ENCODE results near the gene STK32B.
"Not testable (repeated sequence)": the region's sequence is repeated elsewhere in the genome, so short reads cannot be mapped to it uniquely, and the experiment has no call there.

Gene STK32B

GRCh38 chr4:5048721-5049120 is 2.6 kb upstream of the STK32B start:
- no peaks in the 10 kb centered on the region for H3K9me3 ChIP-seq (ENCODE audit: control insufficient read depth, insufficient read depth, low read length)
- H3K36me3 ChIP-seq (ENCODE audit: control insufficient read depth, insufficient read depth, low read length): no peaks in the 10 kb centered on the region
- H3K4me3 ChIP-seq (ENCODE audit: low read depth, low read length): no peak overlapping the region
- peaks cover 2% of the 10 kb centered on the region for H3K4me1 ChIP-seq (ENCODE audit: control insufficient read depth, insufficient read depth, low read length)
- H3K27me3 ChIP-seq (ENCODE audit: control insufficient read depth, insufficient read depth, low read length): peaks cover 28% of the 10 kb centered on the region
- H3K9ac ChIP-seq (ENCODE audit: low read depth, low read length): no peak overlapping the region

GRCh38 chr4:5050520-5051277 is 581 bp upstream of the STK32B start:
- Histone ChIP-seq H3K4me3 (ENCODE audit: low read depth, low read length) (peak overlapping the region; percentile 81), H3K9me3 (ENCODE audit: control insufficient read depth, insufficient read depth, low read length) (no peaks in the 10 kb centered on the region), H3K27me3 (ENCODE audit: control insufficient read depth, insufficient read depth, low read length) (peaks cover 37% of the 10 kb centered on the region), H3K9ac (ENCODE audit: low read depth, low read length) (peak overlapping the region; percentile 60), H3K36me3 (ENCODE audit: control insufficient read depth, insufficient read depth, low read length) (no peaks in the 10 kb centered on the region), H3K4me1 (ENCODE audit: control insufficient read depth, insufficient read depth, low read length) (peaks cover 2% of the 10 kb centered on the region)

- H3K4me3 ChIP-seq (ENCODE audit: low read depth, low read length): peak overlapping the region; percentile 81
- H3K9ac ChIP-seq (ENCODE audit: low read depth, low read length): peak overlapping the region; percentile 12
These were observed 973 bp downstream of the STK32B start for GRCh38 chr4:5052204-5052702.

GRCh38 chr4:5052726-5053425 is 1.6 kb downstream of the STK32B start:
- no peak overlapping the region for H3K9ac ChIP-seq (ENCODE audit: low read depth, low read length)
- H3K36me3 ChIP-seq (ENCODE audit: control insufficient read depth, insufficient read depth, low read length): no peaks in the 10 kb centered on the region
- peaks cover 37% of the 10 kb centered on the region for H3K27me3 ChIP-seq (ENCODE audit: control insufficient read depth, insufficient read depth, low read length)
- peaks cover 2% of the 10 kb centered on the region for H3K4me1 ChIP-seq (ENCODE audit: control insufficient read depth, insufficient read depth, low read length)
- peak overlapping the region; percentile 81 for H3K4me3 ChIP-seq (ENCODE audit: low read depth, low read length)
- no peaks in the 10 kb centered on the region for H3K9me3 ChIP-seq (ENCODE audit: control insufficient read depth, insufficient read depth, low read length)

More at GRCh38 chr4:5052204-5052702, 973 bp downstream of the STK32B start:
- Histone ChIP-seq H3K9me3 (ENCODE audit: control insufficient read depth, insufficient read depth, low read length) (no peaks in the 10 kb centered on the region), H3K27me3 (ENCODE audit: control insufficient read depth, insufficient read depth, low read length) (peaks cover 37% of the 10 kb centered on the region), H3K4me1 (ENCODE audit: control insufficient read depth, insufficient read depth, low read length) (peaks cover 2% of the 10 kb centered on the region), H3K36me3 (ENCODE audit: control insufficient read depth, insufficient read depth, low read length) (no peaks in the 10 kb centered on the region)

- H3K9me3 ChIP-seq (ENCODE audit: control insufficient read depth, insufficient read depth, low read length): no peaks in the 10 kb centered on the region
- H3K4me1 ChIP-seq (ENCODE audit: control insufficient read depth, insufficient read depth, low read length): peaks cover 2% of the 10 kb centered on the region
- peaks cover 39% of the 10 kb centered on the region for H3K27me3 ChIP-seq (ENCODE audit: control insufficient read depth, insufficient read depth, low read length)
- H3K9ac ChIP-seq (ENCODE audit: low read depth, low read length): no peak overlapping the region
- H3K4me3 ChIP-seq (ENCODE audit: low read depth, low read length): no peak overlapping the region
- H3K36me3 ChIP-seq (ENCODE audit: control insufficient read depth, insufficient read depth, low read length): no peaks in the 10 kb centered on the region
These were observed 3.3 kb downstream of the STK32B start for GRCh38 chr4:5054532-5054931.

GRCh38 chr4:5055411-5055810 is 4.1 kb downstream of the STK32B start:
- Histone ChIP-seq H3K27me3 (ENCODE audit: control insufficient read depth, insufficient read depth, low read length) (peaks cover 39% of the 10 kb centered on the region), H3K4me3 (ENCODE audit: low read depth, low read length) (no peak overlapping the region), H3K4me1 (ENCODE audit: control insufficient read depth, insufficient read depth, low read length) (peaks cover 2% of the 10 kb centered on the region), H3K9me3 (ENCODE audit: control insufficient read depth, insufficient read depth, low read length) (no peaks in the 10 kb centered on the region), H3K9ac (ENCODE audit: low read depth, low read length) (no peak overlapping the region), H3K36me3 (ENCODE audit: control insufficient read depth, insufficient read depth, low read length) (no peaks in the 10 kb centered on the region)

- no peaks in the 10 kb centered on the region for H3K36me3 ChIP-seq (ENCODE audit: control insufficient read depth, insufficient read depth, low read length)
- H3K9ac ChIP-seq (ENCODE audit: low read depth, low read length): no peak overlapping the region
- no peaks in the 10 kb centered on the region for H3K9me3 ChIP-seq (ENCODE audit: control insufficient read depth, insufficient read depth, low read length)
- H3K27me3 ChIP-seq (ENCODE audit: control insufficient read depth, insufficient read depth, low read length): no peaks in the 10 kb centered on the region
- no peaks in the 10 kb centered on the region for H3K4me1 ChIP-seq (ENCODE audit: control insufficient read depth, insufficient read depth, low read length)
- no peak overlapping the region for H3K4me3 ChIP-seq (ENCODE audit: low read depth, low read length)
These were observed 14.8 kb downstream of the STK32B start for GRCh38 chr4:5066101-5066500.

- H3K4me1 ChIP-seq (ENCODE audit: control insufficient read depth, insufficient read depth, low read length); H3K27me3 ChIP-seq (ENCODE audit: control insufficient read depth, insufficient read depth, low read length); H3K9me3 ChIP-seq (ENCODE audit: control insufficient read depth, insufficient read depth, low read length); H3K9ac ChIP-seq (ENCODE audit: low read depth, low read length); H3K36me3 ChIP-seq (ENCODE audit: control insufficient read depth, insufficient read depth, low read length); H3K4me3 ChIP-seq (ENCODE audit: low read depth, low read length): not testable (repeated sequence)
These were observed 15.7 kb downstream of the STK32B start for GRCh38 chr4:5066968-5067367.

GRCh38 chr4:5067908-5068307 is 16.6 kb downstream of the STK32B start:
- H3K27me3 ChIP-seq (ENCODE audit: control insufficient read depth, insufficient read depth, low read length): no peaks in the 10 kb centered on the region
- H3K36me3 ChIP-seq (ENCODE audit: control insufficient read depth, insufficient read depth, low read length): no peaks in the 10 kb centered on the region
- peaks cover 4% of the 10 kb centered on the region for H3K4me1 ChIP-seq (ENCODE audit: control insufficient read depth, insufficient read depth, low read length)
- H3K9me3 ChIP-seq (ENCODE audit: control insufficient read depth, insufficient read depth, low read length): no peaks in the 10 kb centered on the region
- no peak overlapping the region for H3K4me3 ChIP-seq (ENCODE audit: low read depth, low read length)
- H3K9ac ChIP-seq (ENCODE audit: low read depth, low read length): no peak overlapping the region

- Histone ChIP-seq H3K4me1 (ENCODE audit: control insufficient read depth, insufficient read depth, low read length) (peaks cover 4% of the 10 kb centered on the region), H3K9ac (ENCODE audit: low read depth, low read length) (no peak overlapping the region), H3K4me3 (ENCODE audit: low read depth, low read length) (no peak overlapping the region), H3K9me3 (ENCODE audit: control insufficient read depth, insufficient read depth, low read length) (no peaks in the 10 kb centered on the region), H3K27me3 (ENCODE audit: control insufficient read depth, insufficient read depth, low read length) (no peaks in the 10 kb centered on the region), H3K36me3 (ENCODE audit: control insufficient read depth, insufficient read depth, low read length) (no peaks in the 10 kb centered on the region)
These were observed 18.6 kb downstream of the STK32B start for GRCh38 chr4:5069901-5070300.

GRCh38 chr4:5072948-5073347 is 21.7 kb downstream of the STK32B start:
- Histone ChIP-seq H3K4me1 (ENCODE audit: control insufficient read depth, insufficient read depth, low read length) (peaks cover 4% of the 10 kb centered on the region), H3K9me3 (ENCODE audit: control insufficient read depth, insufficient read depth, low read length) (no peaks in the 10 kb centered on the region), H3K4me3 (ENCODE audit: low read depth, low read length) (no peak overlapping the region), H3K27me3 (ENCODE audit: control insufficient read depth, insufficient read depth, low read length) (no peaks in the 10 kb centered on the region), H3K36me3 (ENCODE audit: control insufficient read depth, insufficient read depth, low read length) (no peaks in the 10 kb centered on the region), H3K9ac (ENCODE audit: low read depth, low read length) (no peak overlapping the region)

GRCh38 chr4:5078009-5078408 is 26.7 kb downstream of the STK32B start:
- no peak overlapping the region for H3K9ac ChIP-seq (ENCODE audit: low read depth, low read length)
- no peak overlapping the region for H3K4me3 ChIP-seq (ENCODE audit: low read depth, low read length)
- no peaks in the 10 kb centered on the region for H3K9me3 ChIP-seq (ENCODE audit: control insufficient read depth, insufficient read depth, low read length)
- no peaks in the 10 kb centered on the region for H3K4me1 ChIP-seq (ENCODE audit: control insufficient read depth, insufficient read depth, low read length)
- H3K27me3 ChIP-seq (ENCODE audit: control insufficient read depth, insufficient read depth, low read length): no peaks in the 10 kb centered on the region
- no peaks in the 10 kb centered on the region for H3K36me3 ChIP-seq (ENCODE audit: control insufficient read depth, insufficient read depth, low read length)

Measured in iPS-15b (cell line).